ENCODE measurements around the gene MSRB3.
"Not testable (repeated sequence)": the region's sequence is repeated elsewhere in the genome, so short reads cannot be mapped to it uniquely, and the experiment has no call there.

The MSRB3 gene

DNA sequence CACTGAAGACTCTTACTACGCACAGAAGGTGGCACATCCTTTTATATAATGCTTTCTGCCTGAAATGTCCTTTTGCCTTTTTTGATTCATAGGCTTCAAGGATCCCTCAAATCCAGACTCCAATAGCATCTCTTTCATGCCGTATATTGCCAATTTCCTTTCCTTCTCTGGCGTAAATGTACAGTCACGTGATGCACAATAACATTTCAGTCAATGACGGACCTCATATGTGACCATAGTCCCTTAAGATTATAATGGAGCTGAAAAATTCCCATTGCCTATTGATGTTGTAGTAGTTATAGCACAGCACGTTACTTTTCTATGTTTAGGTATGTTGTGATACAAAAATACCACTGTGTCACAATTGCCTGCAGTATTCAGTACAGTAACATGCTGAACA lies 196.3 kb downstream of the MSRB3 start:
- Histone ChIP-seq H3K27me3 (ENCODE audit: control insufficient read depth in 5 of 5, insufficient read depth in 4 of 5, low read length in 5 of 5) (no peaks in the 10 kb centered on the region), H3K36me3 (ENCODE audit: control insufficient read depth in 5 of 5, insufficient read depth in 5 of 5, low read length in 5 of 5) (no peaks in the 10 kb centered on the region), H3K9me3 (ENCODE audit: control insufficient read depth in 5 of 5, low read length in 5 of 5) (no peaks in the 10 kb centered on the region), H3K27ac (ENCODE audit: low read depth, low read length) (no peak overlapping the region), H3K4me1 (ENCODE audit: control insufficient read depth in 5 of 5, insufficient read depth in 5 of 5, low read length in 5 of 5) (no peaks in the 10 kb centered on the region), H3K9ac (ENCODE audit: low read length in 5 of 5) (no peak overlapping the region), H3K4me3 (ENCODE audit: low read depth in 1 of 5, low read length in 5 of 5) (no peak overlapping the region)

DNA sequence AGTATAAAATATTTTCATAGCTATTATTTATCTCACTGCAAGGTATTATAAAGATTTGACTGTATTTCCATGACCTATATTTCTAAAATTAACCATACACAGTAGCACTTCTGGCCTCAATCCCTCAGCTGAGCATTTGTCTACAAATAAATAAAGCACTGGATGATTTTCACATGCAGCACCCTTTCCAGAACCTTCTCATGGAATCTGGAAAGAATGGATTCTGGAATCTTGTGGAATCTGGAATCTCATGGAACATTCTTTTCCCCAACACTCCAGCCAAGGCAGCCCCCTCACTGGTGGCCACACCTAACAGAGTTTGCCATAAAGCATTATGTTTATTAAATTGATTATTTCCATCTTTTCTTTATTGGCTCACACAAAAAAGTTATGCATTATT lies 199.2 kb downstream of the MSRB3 start:
- H3K27ac ChIP-seq (ENCODE audit: low read depth, low read length) = no peak overlapping the region
- no peak overlapping the region for H3K9ac ChIP-seq (ENCODE audit: low read length in 5 of 5)
- H3K4me1 ChIP-seq (ENCODE audit: control insufficient read depth in 5 of 5, insufficient read depth in 5 of 5, low read length in 5 of 5) = no peaks in the 10 kb centered on the region
- H3K27me3 ChIP-seq (ENCODE audit: control insufficient read depth in 5 of 5, insufficient read depth in 4 of 5, low read length in 5 of 5) = no peaks in the 10 kb centered on the region
- H3K36me3 ChIP-seq (ENCODE audit: control insufficient read depth in 5 of 5, insufficient read depth in 5 of 5, low read length in 5 of 5) = no peaks in the 10 kb centered on the region
- no peak overlapping the region for H3K4me3 ChIP-seq (ENCODE audit: low read depth in 1 of 5, low read length in 5 of 5)
- no peaks in the 10 kb centered on the region for H3K9me3 ChIP-seq (ENCODE audit: control insufficient read depth in 5 of 5, low read length in 5 of 5)

DNA sequence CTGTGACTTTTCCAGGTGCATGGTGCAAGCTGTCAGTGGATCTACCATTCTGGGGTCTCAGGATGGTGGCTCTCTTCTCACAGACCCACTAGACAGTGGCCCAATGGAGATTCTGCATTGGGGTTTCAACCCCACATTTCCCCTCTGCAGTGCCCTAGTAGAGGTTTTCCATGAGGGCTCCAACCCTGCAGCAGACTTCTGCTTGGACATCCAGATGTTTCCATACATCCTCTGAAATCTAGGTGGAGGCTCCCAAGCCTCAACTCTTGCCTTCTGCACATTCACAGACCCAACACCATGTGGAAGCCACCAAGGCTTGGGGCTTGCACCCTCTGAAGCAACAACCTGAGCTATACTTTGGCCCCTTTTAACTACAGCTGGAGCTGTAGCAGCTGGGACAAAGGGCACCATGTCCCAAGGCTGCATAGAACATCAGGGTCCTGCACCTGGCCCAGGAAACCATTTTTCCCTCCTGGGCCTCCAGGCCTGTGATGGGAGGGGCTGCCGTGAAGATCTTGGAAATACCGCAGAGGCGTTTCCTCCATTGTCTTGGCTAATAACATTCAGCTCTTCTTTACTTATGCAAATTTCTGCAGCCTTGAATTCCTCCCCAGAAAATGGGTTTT lies 205.5 kb downstream of the MSRB3 start:
- Histone ChIP-seq H3K9me3 (ENCODE audit: control insufficient read depth in 5 of 5, low read length in 5 of 5) (peaks cover 0 to 11% (median 8%) of the 10 kb centered on the region in 5 donors), H3K4me3 (ENCODE audit: low read depth in 1 of 5, low read length in 5 of 5) (peak overlapping the region in 1 of 5 donors; percentile 15)
- H3K27me3 ChIP-seq (ENCODE audit: control insufficient read depth in 5 of 5, insufficient read depth in 4 of 5, low read length in 5 of 5); H3K9ac ChIP-seq (ENCODE audit: low read length in 5 of 5); H3K27ac ChIP-seq (ENCODE audit: low read depth, low read length); H3K4me1 ChIP-seq (ENCODE audit: control insufficient read depth in 5 of 5, insufficient read depth in 5 of 5, low read length in 5 of 5); H3K36me3 ChIP-seq (ENCODE audit: control insufficient read depth in 5 of 5, insufficient read depth in 5 of 5, low read length in 5 of 5): not testable (repeated sequence)

DNA sequence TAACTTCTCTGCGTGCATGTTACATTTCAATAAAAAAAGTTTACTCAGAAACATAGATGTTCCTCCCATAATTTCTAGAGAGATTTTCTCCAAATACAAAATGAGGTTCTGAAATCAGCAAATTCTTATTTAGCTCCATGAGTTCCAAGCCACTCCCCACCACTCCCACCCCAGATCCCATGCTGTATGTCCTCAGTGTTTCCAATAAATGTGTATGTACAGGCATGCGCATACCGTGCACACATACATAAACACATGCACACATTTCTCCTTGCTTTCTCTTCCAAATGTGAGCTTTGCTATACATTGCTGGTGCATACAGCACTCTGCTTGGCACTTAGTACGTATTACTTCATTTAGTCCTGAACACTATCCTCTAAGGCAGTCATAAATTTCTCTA lies 209.7 kb downstream of the MSRB3 start:
- H3K9me3 ChIP-seq (ENCODE audit: control insufficient read depth in 5 of 5, low read length in 5 of 5) = peaks cover 0 to 11% (median 8%) of the 10 kb centered on the region in 5 donors

DNA sequence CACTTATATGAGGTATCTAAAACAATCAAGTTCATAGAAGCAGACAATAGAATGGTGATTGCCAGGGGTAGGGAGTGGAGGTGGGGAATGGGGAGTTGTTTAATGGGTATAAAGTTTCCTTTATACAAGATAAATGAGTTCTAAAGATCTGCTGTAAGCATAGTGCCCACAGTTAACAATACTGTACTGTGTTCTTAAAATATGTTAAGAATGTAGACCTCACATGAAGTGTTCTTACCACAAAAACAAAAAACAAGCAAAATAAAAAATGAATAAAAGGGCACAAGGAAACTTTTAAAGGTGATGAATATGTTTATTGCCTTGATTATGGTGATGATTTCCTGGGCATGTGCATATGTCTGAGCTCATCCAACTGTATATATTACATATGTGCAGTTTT lies 211.8 kb downstream of the MSRB3 start:
- no peak overlapping the region for H3K9ac ChIP-seq (ENCODE audit: low read length in 5 of 5)
- H3K4me1 ChIP-seq (ENCODE audit: control insufficient read depth in 5 of 5, insufficient read depth in 5 of 5, low read length in 5 of 5) = peaks cover 0 to 19% (median 3%) of the 10 kb centered on the region in 5 donors
- no peaks in the 10 kb centered on the region for H3K36me3 ChIP-seq (ENCODE audit: control insufficient read depth in 5 of 5, insufficient read depth in 5 of 5, low read length in 5 of 5)
- H3K4me3 ChIP-seq (ENCODE audit: low read depth in 1 of 5, low read length in 5 of 5) = no peak overlapping the region
- no peak overlapping the region for H3K27ac ChIP-seq (ENCODE audit: low read depth, low read length)
- H3K9me3 ChIP-seq (ENCODE audit: control insufficient read depth in 5 of 5, low read length in 5 of 5) = no peaks in the 10 kb centered on the region
- H3K27me3 ChIP-seq (ENCODE audit: control insufficient read depth in 5 of 5, insufficient read depth in 4 of 5, low read length in 5 of 5) = no peaks in the 10 kb centered on the region

More for the DNA sequence above, 209.7 kb downstream of the MSRB3 start:
- peaks cover 0 to 2% (median 0%) of the 10 kb centered on the region in 5 donors for H3K4me1 ChIP-seq (ENCODE audit: control insufficient read depth in 5 of 5, insufficient read depth in 5 of 5, low read length in 5 of 5)
- no peak overlapping the region for H3K27ac ChIP-seq (ENCODE audit: low read depth, low read length)
- no peak overlapping the region for H3K9ac ChIP-seq (ENCODE audit: low read length in 5 of 5)
- no peaks in the 10 kb centered on the region for H3K27me3 ChIP-seq (ENCODE audit: control insufficient read depth in 5 of 5, insufficient read depth in 4 of 5, low read length in 5 of 5)
- H3K4me3 ChIP-seq (ENCODE audit: low read depth in 1 of 5, low read length in 5 of 5) = no peak overlapping the region
- H3K36me3 ChIP-seq (ENCODE audit: control insufficient read depth in 5 of 5, insufficient read depth in 5 of 5, low read length in 5 of 5) = no peaks in the 10 kb centered on the region

DNA sequence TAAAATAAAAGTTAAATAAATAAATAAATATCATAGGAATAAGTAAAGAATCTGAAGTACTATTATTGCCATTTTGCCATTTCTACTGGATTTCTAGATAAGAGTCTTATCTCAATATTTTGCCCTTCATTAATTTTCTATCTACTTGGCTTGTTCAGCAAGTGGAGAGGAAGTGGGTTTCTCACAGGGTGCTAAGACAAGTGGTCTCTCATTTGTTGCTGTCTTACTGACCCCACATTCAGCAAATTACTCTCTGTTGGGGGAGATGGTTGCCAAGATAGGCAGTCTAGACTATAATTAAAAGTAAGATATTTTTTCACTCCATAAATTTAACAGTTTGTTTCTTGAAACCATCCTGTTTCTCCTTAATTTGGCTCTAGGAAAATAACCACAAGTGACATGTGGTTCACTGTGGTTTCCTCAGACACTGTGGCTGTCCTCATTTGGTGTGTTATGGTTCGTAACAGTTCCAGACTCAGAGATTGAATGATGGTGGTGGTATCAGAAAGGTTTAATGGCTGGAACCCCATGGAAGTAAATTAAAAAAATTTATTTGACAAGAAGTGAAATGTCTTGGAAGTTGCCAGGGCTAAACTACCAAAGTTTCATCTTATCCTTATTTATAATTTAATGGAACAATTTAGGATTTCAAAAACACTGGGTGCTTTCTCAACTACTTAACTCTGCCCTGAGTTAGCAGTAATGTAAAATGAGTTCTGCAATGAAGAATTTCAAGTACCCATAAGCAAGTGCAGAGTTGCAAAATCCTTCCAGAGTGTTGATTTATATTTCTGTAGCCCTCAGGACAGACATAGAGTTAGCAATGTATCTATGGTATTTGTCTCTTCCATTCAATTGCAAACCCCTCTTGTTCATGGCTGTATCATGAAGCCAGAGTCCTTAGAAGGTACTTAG lies 214.8 kb downstream of the MSRB3 start:
- Histone ChIP-seq H3K4me3 (ENCODE audit: low read depth in 1 of 5, low read length in 5 of 5) (no peak overlapping the region), H3K4me1 (ENCODE audit: control insufficient read depth in 5 of 5, insufficient read depth in 5 of 5, low read length in 5 of 5) (peaks cover 4 to 48% (median 24%) of the 10 kb centered on the region in 5 donors), H3K27ac (ENCODE audit: low read depth, low read length) (no peak overlapping the region), H3K9ac (ENCODE audit: low read length in 5 of 5) (no peak overlapping the region), H3K36me3 (ENCODE audit: control insufficient read depth in 5 of 5, insufficient read depth in 5 of 5, low read length in 5 of 5) (no peaks in the 10 kb centered on the region), H3K27me3 (ENCODE audit: control insufficient read depth in 5 of 5, insufficient read depth in 4 of 5, low read length in 5 of 5) (no peaks in the 10 kb centered on the region), H3K9me3 (ENCODE audit: control insufficient read depth in 5 of 5, low read length in 5 of 5) (no peaks in the 10 kb centered on the region)

DNA sequence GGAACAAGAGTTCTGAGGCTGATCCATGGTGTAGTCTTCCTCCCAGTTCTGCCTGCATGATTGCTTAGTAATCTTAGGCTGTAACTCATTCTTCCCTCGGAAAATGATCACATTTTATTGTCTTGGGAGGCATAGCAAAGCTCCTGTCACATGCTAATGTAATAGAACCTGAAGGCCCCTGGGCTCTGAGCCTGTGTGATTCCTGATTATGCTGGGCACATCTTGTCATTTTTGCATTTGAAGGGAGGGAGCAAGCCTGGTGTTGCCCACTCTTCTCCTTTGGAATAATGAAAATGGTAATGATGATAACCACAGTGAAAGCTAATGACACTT lies 215.4 kb downstream of the MSRB3 start:
- no peaks in the 10 kb centered on the region for H3K36me3 ChIP-seq (ENCODE audit: control insufficient read depth in 5 of 5, insufficient read depth in 5 of 5, low read length in 5 of 5)
- H3K9ac ChIP-seq (ENCODE audit: low read length in 5 of 5) = no peak overlapping the region
- no peak overlapping the region for H3K27ac ChIP-seq (ENCODE audit: low read depth, low read length)

GRCh38 chr12:65494537-65494936 lies 216.1 kb downstream of the MSRB3 start:
- Histone ChIP-seq H3K4me3 (ENCODE audit: low read depth in 1 of 5, low read length in 5 of 5) (no peak overlapping the region), H3K27ac (ENCODE audit: low read depth, low read length) (no peak overlapping the region), H3K9ac (ENCODE audit: low read length in 5 of 5) (no peak overlapping the region), H3K9me3 (ENCODE audit: control insufficient read depth in 5 of 5, low read length in 5 of 5) (no peaks in the 10 kb centered on the region), H3K36me3 (ENCODE audit: control insufficient read depth in 5 of 5, insufficient read depth in 5 of 5, low read length in 5 of 5) (no peaks in the 10 kb centered on the region), H3K4me1 (ENCODE audit: control insufficient read depth in 5 of 5, insufficient read depth in 5 of 5, low read length in 5 of 5) (peaks cover 4 to 48% (median 24%) of the 10 kb centered on the region in 5 donors), H3K27me3 (ENCODE audit: control insufficient read depth in 5 of 5, insufficient read depth in 4 of 5, low read length in 5 of 5) (no peaks in the 10 kb centered on the region)

More for the DNA sequence above, 215.4 kb downstream of the MSRB3 start:
- Histone ChIP-seq H3K27me3 (ENCODE audit: control insufficient read depth in 5 of 5, insufficient read depth in 4 of 5, low read length in 5 of 5) (no peaks in the 10 kb centered on the region), H3K9me3 (ENCODE audit: control insufficient read depth in 5 of 5, low read length in 5 of 5) (no peaks in the 10 kb centered on the region), H3K4me1 (ENCODE audit: control insufficient read depth in 5 of 5, insufficient read depth in 5 of 5, low read length in 5 of 5) (peaks cover 4 to 48% (median 24%) of the 10 kb centered on the region in 5 donors), H3K4me3 (ENCODE audit: low read depth in 1 of 5, low read length in 5 of 5) (no peak overlapping the region)

DNA sequence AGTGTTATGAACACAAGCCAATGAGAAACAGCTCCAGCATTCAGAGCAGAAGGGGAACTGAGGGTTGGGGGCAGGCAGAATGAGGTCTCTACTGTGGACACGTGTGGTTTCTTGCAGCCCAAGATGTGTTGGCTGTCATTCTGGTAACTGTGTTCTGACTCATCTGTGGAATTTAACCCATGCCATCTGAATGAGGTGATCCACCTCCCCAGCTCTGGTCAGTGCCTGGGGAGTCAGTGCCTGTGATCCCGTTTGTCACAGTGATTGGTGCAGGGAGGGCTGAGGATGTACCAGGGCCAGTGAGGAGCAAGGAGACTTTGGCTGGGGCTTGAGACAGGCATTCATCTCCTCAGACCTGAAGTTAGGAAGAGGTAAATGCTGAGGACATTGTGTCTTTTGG lies 216.8 kb downstream of the MSRB3 start:
- Histone ChIP-seq H3K4me3 (ENCODE audit: low read depth in 1 of 5, low read length in 5 of 5) (no peak overlapping the region), H3K27me3 (ENCODE audit: control insufficient read depth in 5 of 5, insufficient read depth in 4 of 5, low read length in 5 of 5) (no peaks in the 10 kb centered on the region), H3K27ac (ENCODE audit: low read depth, low read length) (no peak overlapping the region), H3K9me3 (ENCODE audit: control insufficient read depth in 5 of 5, low read length in 5 of 5) (no peaks in the 10 kb centered on the region), H3K9ac (ENCODE audit: low read length in 5 of 5) (no peak overlapping the region), H3K4me1 (ENCODE audit: control insufficient read depth in 5 of 5, insufficient read depth in 5 of 5, low read length in 5 of 5) (peaks cover 4 to 50% (median 25%) of the 10 kb centered on the region in 5 donors), H3K36me3 (ENCODE audit: control insufficient read depth in 5 of 5, insufficient read depth in 5 of 5, low read length in 5 of 5) (no peaks in the 10 kb centered on the region)

DNA sequence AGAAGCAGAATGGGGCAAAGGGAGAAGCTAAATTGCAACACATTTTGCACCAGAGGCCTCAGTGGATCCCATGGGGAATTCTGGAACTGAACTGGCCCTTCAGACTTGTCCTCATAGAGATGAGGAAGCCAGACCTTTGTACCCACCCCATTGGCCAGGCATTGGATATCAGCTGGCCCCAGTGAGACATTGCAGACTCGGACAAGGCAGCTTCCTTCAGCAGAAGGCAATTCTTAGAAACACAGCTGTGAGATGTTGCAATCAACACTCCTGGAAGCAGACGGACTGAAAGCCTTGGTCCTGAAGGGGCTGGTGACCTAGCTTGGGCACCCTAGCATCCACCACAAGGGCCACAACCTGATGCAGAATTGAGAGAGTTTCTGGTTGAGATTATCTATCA lies 218.1 kb downstream of the MSRB3 start:
- H3K9me3 ChIP-seq (ENCODE audit: control insufficient read depth in 5 of 5, low read length in 5 of 5) = no peaks in the 10 kb centered on the region
- no peaks in the 10 kb centered on the region for H3K27me3 ChIP-seq (ENCODE audit: control insufficient read depth in 5 of 5, insufficient read depth in 4 of 5, low read length in 5 of 5)
- no peak overlapping the region for H3K4me3 ChIP-seq (ENCODE audit: low read depth in 1 of 5, low read length in 5 of 5)
- no peak overlapping the region for H3K9ac ChIP-seq (ENCODE audit: low read length in 5 of 5)
- H3K36me3 ChIP-seq (ENCODE audit: control insufficient read depth in 5 of 5, insufficient read depth in 5 of 5, low read length in 5 of 5) = no peaks in the 10 kb centered on the region
- H3K27ac ChIP-seq (ENCODE audit: low read depth, low read length) = no peak overlapping the region
- H3K4me1 ChIP-seq (ENCODE audit: control insufficient read depth in 5 of 5, insufficient read depth in 5 of 5, low read length in 5 of 5) = peaks cover 4 to 63% (median 39%) of the 10 kb centered on the region in 5 donors
